NOMO-1 treated with dmso at 0.1 percent for 144 hours (cell line): ENCODE data around the gene ELOVL2.
"Not testable (repeated sequence)": the region's sequence is repeated elsewhere in the genome, so short reads cannot be mapped to it uniquely, and the experiment has no call there.

ENCODE experiments used
- DNase-seq: peaks from one replicate; lab custom pipeline; 2025; ENCODE audit not compliant: unreplicated experiment; lab: John Stamatoyannopoulos, UW

Gene ELOVL2

GRCh38 chr6:11043961-11044711 lies at the start of gene ELOVL2:
Gene ELOVL2, minus strand, starts transcription at chr6:11044305. Its CDS starts 75 bp downstream, at chr6:11044230.
- no peak for DNase-seq

- DNase-seq, result no peak
These were observed 49.2 kb upstream of the ELOVL2 start for GRCh38 chr6:11093376-11093625.

- no peak for DNase-seq
These were observed 48.7 kb upstream of the ELOVL2 start for GRCh38 chr6:11092668-11093375.

GRCh38 chr6:11091141-11091540 lies 47.0 kb upstream of the ELOVL2 start:
- not testable (repeated sequence) for DNase-seq

GRCh38 chr6:11089695-11090094 lies 45.6 kb upstream of the ELOVL2 start:
- no peak for DNase-seq

- DNase-seq, result not testable (repeated sequence)
These were observed 43.2 kb upstream of the ELOVL2 start for GRCh38 chr6:11087141-11087812.

- no peak for DNase-seq
These were observed 41.8 kb upstream of the ELOVL2 start for GRCh38 chr6:11085758-11086435.

GRCh38 chr6:11083956-11084355 lies 39.9 kb upstream of the ELOVL2 start:
- no peak for DNase-seq

GRCh38 chr6:11083491-11083890 lies 39.4 kb upstream of the ELOVL2 start:
- DNase-seq, result no peak

GRCh38 chr6:11080296-11080695 lies 36.2 kb upstream of the ELOVL2 start:
- DNase-seq, result no peak

- DNase-seq, result no peak
These were observed 34.2 kb upstream of the ELOVL2 start for GRCh38 chr6:11078266-11078665.

- no peak for DNase-seq
These were observed 32.4 kb upstream of the ELOVL2 start for GRCh38 chr6:11076540-11076939.

- DNase-seq, result no peak
These were observed 28.0 kb upstream of the ELOVL2 start for GRCh38 chr6:11072101-11072500.

- DNase-seq, result no peak
These were observed 25.7 kb upstream of the ELOVL2 start for GRCh38 chr6:11069760-11070159.

GRCh38 chr6:11067348-11067747 lies 23.2 kb upstream of the ELOVL2 start:
- no peak for DNase-seq

GRCh38 chr6:11066505-11067347 lies 22.6 kb upstream of the ELOVL2 start:
- DNase-seq, result no peak

GRCh38 chr6:11065436-11066202 lies 21.5 kb upstream of the ELOVL2 start:
- no peak for DNase-seq

- DNase-seq, result no peak
These were observed 20.7 kb upstream of the ELOVL2 start for GRCh38 chr6:11064836-11065235.

- no peak for DNase-seq
These were observed 18.6 kb upstream of the ELOVL2 start for GRCh38 chr6:11062715-11063114.

- DNase-seq, result no peak
These were observed 18.0 kb upstream of the ELOVL2 start for GRCh38 chr6:11062083-11062482.
